Stimulated activated CD4-positive, alpha-beta T cell treated with anti-CD3 and anti-CD28 coated beads, Interleukin-1b, Interleukin-23, amount 100 ng/mL, for 48 hours (primary cell): ENCODE results near the gene PPP2R5D.
"Not testable (repeated sequence)": the region's sequence is repeated elsewhere in the genome, so short reads cannot be mapped to it uniquely, and the experiment has no call there.

Experiments
- DNase-seq: peaks from one replicate; pipeline ENCODE4 v3.0.0-alpha.2; 2020

PPP2R5D gene

DNA sequence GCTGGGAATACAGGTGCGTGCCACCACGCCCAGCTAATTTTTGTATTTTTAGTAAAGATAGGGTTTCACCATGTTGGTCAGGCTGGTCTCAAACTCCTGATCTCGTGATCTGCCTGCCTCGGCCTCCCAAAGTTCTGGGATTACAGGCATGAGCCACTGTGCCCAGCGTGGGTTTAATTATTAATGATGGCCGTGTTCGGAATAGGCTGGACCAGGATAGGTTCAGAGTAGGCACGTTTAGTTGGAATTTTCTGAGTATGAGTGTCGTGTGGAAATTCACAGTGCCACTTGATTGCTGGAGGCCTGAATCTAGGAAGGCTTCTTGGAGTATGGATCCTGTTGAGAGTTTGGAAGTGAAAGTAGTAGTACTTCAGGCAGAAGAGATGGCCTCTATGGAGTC, 13.8 kb downstream of the PPP2R5D start:
- not testable (repeated sequence) for DNase-seq

DNA sequence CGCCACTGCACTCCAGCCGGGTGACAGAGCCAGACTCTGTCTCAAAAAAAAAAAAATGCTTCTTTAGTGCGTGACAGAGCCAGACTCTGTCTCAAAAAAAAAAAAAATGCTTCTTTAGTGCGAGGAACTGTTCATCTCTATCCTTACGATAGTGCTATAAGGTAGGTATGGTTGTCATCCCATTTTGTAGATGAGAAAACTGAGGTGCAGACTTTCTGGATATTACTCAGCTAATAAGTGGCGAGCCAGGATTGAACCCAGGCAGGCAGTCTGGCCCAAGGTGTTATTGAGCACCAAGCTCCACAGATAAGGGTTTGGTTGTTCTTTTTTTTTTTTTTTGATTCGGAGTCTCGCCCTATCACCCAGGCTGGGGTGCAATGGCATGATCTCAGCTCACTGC, 17.5 kb downstream of the PPP2R5D start:
- DNase-seq, result no peak

DNA sequence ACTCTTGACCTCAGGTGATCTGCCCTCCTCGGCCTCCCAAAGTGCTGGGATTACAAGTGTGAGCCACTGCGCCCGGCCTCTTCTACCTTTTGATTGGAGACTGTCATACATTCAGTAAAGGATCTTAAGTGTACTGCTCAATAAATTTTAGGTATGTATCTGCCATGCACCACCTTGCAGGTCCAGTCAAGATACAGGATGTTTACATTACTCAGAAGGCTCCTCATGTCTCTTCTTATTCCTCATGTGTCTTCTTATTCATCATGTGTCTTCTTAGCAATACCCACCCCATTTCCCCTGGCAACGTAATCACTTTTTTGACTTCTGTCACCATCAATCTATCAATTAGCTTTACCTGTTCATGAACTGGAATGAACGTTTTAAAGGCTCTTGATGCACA, 21.5 kb downstream of the PPP2R5D start:
- DNase-seq, result no peak

DNA sequence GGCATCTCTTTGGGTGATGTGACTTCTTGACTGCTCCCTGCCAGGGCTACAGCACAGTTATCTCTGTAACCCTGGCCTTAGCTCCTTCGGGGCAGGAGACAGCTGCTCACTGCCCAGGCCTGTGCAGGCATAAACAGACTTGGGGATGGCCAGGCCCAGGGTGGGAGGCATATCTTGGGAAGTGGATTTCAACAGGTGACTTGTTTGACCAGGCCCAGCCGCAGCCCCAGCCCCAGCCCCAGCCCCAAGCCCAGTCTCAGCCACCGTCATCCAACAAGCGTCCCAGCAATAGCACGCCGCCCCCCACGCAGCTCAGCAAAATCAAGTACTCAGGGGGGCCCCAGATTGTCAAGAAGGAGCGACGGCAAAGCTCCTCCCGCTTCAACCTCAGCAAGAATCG, 21.9 kb downstream of the PPP2R5D start:
- no peak for DNase-seq

DNA sequence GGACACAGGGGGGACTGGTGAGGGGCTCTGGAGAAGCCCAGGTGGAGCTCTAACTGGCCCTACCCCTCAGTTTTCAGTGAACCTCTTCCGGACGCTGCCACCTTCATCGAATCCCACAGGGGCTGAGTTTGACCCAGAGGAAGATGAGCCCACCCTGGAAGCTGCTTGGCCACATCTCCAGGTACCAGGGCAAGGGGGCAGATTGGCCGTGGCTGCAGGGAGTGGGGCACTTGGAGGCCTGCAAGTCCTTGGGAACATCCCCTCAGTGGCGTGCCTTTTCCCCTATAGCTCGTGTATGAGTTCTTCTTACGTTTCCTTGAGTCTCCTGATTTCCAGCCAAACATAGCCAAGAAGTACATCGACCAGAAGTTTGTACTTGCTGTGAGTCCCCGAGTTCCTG, 22.8 kb downstream of the PPP2R5D start:
- DNase-seq, result no peak

DNA sequence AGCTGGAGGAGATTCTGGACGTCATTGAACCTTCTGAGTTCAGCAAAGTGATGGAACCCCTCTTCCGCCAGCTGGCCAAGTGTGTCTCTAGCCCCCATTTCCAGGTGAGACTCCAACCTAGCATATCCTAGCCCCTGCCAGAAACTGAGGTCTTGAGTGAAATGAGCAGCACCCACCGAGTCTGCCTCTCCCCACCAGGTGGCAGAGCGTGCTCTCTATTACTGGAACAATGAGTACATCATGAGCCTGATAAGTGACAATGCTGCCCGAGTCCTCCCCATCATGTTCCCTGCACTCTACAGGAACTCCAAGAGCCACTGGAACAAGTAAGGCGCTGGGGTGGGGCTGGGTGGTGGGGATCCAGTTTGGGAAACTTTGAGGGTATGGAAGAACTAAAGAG, 24.8 kb downstream of the PPP2R5D start:
- DNase-seq, result peak; percentile 30

DNA sequence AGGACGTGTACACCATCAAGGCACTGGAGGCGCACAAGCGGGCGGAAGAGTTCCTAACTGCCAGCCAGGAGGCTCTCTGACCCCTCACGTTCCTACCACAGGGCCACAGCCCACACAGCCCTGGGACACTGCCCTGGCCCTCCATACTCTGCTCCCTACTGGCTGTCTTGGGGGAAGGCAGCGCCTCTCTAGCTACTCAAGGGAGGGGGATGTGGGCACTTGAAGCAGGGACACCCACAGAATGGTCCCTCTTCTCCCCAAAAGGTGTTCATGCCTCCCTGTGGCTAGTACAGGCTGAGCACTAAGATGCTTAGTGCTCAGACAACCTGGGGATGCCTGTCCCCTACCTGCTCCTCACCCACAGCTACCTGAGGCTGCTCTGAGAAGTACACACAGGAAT, 26.8 kb downstream of the PPP2R5D start:
- DNase-seq, result no peak

DNA sequence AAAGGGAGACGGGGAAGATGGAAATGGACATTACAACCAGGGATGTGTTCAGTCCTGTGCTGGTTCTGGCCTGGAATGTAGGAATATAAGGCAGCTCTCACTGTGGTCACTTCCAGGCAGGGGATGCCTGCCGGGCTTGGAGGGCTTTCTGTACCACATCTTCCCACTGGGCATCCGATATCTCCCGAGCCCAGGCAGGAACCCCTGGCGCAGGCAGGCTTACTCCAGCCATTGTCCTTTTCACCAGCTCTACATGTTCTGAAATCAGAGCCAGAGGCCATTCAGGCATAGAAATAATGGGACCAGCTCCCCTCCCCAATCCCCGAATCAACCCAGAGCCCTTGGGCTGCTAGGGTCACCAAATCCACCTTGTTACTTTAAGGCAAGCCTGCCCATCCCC, 28.0 kb downstream of the PPP2R5D start:
- DNase-seq, result no peak

DNA sequence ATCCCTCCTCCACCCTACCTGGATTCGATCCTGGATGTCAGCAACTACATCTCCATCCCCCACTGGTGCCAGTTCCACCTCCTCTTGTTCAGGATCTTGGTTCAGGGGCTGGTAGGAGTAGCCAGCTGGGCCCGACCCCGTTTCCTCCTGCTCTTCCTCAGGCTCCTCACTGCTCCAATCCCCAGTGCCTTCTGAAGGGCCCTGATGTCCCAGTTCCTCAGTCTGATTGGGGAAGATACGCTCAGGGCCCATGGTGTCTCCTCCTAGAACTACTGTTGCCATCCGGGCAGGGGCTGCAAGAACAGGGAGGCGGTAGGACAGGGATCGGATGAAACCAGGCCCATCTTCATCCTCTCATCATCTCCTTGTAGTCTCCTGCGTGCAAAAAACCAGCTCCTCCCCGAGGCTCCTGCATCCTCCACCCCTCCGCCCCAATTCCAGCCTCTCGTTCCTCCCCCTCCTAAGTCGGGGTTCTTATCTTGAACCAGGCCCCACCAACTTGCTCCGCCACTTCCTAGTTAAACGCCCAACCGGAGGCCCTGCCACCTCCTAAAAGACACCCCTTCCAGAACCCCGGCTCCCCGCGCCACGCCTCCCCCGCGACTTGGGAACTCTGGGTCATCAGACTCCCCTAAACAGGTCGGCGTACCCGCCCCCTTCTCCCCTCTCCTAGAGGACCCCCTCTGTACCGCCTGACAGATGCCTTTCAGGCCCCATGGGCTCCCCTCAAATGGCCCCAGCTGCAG, 28.9 kb downstream of the PPP2R5D start:
- DNase-seq, result no peak

DNA sequence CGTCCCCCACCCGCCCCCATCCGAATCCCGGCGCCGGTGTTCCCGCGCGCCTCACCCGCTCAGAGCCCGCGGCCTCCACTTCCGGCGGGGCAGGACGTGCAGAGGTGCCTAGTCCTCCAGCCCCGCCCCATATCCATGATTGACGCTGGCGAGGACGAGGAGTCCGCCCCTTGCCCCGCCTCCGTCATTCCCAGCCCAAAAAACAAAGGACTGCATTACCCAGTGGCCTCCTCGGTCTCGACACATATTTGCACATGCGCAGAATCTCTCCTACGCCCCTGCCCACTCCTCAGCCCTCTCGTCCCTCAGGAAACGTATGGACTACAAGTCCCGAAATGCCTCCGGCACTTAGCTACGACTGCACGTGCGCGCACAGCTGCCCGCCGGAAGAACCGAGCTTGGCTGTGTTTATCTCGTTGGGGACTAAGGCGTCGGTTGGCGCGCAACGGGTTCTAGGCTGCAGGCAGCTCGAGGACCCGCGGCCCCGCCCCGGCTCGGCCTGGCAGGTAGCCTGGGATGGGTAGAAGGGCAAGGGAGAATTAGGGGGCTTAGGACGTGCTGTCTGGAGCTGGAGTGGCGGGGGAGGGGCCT, 29.6 kb downstream of the PPP2R5D start, which contains the start of the genes KLHDC3 and MEA1:
Gene KLHDC3 (plus strand): TSS at position 407 of the 591 bp plus-strand sequence. CDS start 2,944 bp downstream, outside the sequence.
Gene MEA1 (minus strand): TSS at position 104 of the 591 bp plus-strand sequence. CDS start 133 bp downstream, outside the sequence.
- DNase-seq, result peak; percentile 99

DNA sequence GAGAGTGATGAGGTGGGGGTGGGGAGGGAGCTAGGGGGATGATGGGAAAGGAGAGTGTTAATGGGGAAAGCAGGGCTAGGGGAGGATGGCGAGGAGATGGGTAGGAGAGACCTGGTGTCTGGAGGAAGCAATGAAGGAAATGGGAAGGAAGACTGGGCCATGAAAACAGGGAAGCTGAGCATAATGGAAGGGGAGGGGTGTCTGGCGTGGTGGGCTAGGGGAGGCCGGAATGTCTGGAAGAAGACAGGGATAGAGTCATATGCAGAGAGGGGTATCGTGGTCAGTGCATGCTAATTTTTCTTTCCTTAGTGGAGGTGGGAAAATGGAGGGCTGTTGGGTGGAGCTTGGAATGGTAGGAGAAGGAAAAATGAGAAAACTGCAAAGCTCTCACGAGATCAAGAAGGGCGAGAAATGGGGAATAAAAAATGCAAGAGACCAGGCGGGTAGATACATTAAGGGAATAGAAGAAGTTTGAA, 30.1 kb downstream of the PPP2R5D start:
- DNase-seq, result no peak

DNA sequence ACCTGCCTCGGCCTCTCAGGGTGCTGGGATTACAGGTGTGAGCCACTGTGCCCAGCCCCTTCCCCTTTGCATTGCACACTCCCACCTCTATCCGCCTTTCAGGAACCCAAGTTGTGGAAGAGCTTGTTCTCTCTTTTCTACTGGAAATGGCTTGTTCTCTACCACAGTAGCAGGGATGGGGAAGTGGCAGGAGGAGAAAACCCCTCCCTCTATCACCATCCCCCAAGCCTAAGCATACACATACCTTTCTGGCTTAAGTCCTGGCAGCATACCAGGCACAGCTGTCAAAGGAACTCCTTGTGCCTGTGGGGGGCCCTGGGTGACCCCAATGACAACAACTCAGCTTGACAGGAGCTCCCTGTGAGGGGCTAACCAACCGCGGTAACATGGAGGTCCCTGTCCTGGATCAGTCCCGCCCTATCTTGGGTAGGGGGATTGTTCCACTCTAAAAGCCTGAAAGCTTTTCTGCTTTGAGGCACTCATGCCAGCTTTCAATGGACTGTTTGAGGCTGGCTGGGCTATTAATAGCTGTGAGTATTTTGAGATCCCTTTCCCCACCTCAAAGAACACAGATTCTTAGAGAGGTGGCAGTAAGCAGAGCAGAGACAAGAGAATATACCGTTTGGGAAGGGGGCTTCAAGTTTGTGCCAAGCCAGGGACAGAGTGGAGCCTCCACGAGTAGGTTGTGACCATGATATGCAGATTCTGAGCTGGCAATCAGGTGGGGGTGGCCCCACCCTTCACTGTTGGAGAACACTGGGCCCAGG, 32.0 kb downstream of the PPP2R5D start:
- no peak for DNase-seq

DNA sequence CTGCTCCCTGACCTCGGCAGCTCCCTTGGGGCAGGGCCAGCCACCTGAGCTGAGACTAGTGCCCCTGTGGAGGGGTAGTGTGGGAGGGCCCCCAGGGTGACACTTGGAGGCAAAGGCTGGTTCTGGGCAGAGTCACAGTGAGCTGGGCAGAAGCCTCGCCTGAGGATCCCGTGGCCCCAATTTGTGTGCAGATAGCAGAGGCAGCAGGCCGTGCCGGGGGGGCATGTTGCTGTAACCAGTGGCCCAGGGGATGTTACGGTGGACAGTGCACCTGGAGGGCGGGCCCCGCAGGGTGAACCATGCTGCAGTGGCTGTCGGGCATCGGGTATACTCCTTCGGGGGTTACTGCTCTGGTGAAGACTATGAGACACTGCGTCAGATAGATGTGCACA, 32.6 kb downstream of the PPP2R5D start:
- no peak for DNase-seq

DNA sequence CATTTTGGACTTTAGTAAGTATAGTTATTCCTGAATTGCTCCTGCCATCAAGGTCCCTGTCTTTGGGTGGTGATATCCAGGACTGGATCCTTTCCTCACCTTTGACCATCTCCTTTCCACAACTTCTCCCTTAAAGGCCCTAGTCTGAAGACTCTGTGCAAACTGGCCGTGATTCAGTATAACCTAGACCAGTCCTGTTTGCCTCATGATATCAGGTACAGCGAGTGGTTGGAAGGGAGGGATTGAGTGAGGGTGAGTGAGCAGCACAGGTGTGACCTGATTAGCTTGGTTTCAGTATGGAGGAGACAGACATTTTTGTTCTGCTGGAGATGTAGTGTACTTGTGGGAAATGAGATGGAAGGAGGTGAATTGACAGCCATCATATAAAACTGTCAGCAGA, 34.8 kb downstream of the PPP2R5D start:
- no peak for DNase-seq

DNA sequence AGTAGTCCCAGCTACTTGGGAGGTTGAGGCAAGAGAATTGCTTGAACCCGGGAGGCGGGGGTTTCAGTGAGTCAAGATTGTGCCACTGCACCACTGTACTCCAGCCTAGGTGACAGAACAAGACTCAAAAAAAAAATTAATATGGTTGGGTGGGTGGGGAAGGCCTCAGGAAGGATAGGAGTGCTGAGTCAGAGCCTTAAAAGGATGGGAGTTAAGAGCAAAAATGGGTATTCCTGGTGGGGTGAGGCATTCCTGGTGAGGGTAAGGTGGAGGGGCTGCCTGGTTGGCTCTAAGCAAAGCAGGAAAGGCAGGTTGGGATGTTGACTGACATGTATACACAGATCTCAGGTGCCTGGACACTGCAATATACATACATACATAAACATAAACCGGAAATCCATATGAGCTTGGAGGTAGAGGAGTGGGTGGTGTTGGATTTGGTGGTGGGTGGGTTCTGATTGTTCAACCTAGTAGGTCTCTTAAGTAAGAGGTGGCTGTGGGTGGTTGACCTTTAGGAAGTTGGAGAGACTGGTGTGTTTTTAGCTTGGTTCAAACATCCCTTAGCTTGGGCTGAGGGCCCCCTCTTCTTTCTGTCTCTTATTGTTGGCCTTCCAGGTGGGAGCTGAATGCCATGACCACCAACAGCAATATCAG, 35.8 kb downstream of the PPP2R5D start:
- no peak for DNase-seq

DNA sequence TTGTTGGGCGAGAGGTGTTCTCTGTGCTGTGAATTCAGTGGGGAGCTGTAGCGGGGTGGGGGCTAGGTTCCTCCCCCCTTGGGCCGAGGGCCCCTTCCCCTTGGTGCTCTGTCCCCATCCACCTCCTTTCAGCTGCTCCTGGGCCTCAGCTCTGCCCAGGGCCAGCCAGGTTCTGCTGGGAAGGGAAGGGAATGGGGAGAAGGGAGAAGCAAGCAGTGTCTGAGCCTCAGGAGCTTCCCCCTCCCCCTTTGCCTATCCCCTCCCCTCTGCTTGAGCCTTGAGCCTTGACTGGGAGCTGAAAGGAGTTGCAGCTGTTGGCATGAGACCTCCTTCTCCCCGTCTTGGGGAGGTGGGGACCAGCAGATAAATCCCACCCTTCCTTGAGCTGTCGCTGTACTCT, 36.5 kb downstream of the PPP2R5D start:
- DNase-seq, result no peak

DNA sequence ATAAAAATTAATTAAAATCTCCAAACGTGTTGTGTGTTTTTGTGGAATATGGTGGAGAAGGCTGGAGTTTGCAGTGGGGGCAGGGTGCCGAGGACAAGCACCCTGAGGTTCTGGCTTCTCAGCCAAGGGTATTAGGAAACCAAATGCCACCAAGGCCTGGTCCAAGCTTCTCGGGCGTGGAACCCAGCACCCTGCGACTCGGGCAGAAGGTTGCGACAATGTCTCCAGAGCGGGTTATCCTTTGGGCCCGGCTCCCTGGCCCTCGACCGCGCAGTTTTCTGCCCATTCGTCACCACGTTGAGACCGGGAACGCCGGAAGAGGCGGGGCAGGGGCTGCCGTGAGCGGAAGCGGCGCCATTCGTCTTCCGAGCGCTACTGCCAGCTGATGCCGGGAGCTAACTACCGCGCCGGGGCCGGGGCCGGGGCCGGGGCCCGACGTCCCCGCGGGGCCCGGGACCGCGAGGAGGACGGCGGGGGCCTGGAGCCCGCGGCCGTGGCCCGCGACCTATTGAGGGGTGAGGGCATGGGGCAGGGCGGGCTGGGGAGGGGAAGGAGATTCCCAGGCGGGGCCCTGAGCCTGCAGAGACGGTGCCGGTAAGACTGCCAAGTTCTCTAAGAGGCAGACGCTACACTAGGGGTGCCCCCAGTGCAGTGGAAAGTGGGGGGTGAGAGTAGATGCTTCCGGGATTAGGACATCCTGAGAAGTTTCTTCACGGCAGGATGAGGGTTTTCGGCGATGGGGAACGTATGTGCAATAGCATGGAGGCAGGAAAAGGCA, 37.1 kb downstream of the PPP2R5D start, which contains the start of gene RRP36:
Gene RRP36 (plus strand): TSS at position 354 of the 778 bp plus-strand sequence. CDS start 32 bp downstream, at position 386.
- DNase-seq, result peak; percentile 65

DNA sequence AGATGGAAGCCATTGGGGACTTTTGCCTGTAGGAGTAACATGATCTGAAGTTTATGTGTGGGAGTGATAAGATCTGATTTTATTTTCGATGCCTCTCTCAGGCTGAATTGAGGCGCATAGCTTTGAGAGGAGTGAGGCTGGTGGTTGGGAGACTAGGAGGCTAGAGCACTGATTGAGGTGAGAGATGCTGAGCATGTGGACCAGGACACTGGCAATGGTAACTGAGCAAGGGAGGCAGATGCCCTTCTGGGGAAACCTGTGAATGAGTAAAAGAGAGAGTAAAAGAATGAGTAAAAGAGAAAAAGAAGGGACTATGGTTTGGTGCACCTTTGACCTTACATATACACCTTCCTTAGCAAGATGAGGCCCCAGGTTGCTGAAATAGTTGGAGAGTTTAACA, 40.1 kb downstream of the PPP2R5D start:
- DNase-seq, result no peak

DNA sequence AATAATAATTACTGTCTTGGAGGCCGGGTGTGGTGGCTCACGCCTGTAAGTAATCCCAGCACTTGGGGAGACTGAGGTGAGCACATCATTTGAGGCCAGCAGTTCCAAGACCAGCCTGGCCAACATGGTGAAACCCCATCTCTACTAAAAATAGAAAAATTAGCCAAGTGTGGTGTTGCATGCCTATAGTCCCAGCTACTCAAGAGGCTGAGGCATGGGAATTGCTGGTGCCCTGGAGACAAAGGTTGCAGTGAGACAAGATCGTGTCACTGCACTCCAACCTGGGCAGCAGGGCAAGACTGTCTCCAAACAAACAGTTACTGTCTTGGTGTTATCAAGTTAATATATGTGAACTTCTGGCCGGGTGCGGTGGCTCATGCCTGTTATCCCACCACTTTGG, 42.0 kb downstream of the PPP2R5D start:
- no peak for DNase-seq

DNA sequence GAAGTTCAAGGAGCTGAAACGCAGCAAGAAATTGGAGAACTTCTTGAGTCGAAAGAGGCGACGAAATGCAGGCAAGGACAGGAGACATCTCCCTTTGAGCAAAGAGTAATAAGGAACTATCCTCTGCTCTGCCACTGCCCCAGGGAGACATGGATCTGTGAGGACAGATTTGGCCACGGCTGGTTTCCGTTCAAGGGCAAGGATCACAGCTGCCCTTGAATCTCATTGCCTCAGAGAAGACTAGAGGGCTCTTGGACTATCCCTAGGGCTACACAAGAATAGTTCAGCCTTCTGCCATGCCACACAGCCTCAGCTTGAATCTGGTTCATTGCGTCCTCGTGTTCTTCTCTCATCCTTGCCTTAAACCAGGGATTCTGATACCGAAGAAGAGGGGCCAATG, 44.8 kb downstream of the PPP2R5D start:
- DNase-seq, result no peak

DNA sequence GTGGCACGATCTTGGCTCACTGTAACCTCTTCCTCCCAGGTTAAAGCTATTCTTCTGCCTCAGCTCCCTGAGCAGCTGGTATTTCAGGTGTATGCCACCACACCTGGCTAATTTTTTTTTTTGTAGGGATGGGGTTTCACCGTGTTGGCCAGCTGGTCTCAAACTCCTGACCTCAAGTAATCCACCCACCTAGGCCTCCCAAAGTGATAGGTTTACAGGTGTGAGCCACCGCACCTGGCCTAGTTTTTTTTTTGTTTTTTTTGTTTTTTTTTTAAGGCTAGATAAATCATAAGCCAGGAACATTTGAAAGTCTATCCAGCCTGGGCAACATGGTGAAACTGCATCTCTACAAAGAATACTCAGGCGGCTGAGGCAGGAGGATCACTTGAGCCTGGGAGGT, 48.0 kb downstream of the PPP2R5D start:
- no peak for DNase-seq

DNA sequence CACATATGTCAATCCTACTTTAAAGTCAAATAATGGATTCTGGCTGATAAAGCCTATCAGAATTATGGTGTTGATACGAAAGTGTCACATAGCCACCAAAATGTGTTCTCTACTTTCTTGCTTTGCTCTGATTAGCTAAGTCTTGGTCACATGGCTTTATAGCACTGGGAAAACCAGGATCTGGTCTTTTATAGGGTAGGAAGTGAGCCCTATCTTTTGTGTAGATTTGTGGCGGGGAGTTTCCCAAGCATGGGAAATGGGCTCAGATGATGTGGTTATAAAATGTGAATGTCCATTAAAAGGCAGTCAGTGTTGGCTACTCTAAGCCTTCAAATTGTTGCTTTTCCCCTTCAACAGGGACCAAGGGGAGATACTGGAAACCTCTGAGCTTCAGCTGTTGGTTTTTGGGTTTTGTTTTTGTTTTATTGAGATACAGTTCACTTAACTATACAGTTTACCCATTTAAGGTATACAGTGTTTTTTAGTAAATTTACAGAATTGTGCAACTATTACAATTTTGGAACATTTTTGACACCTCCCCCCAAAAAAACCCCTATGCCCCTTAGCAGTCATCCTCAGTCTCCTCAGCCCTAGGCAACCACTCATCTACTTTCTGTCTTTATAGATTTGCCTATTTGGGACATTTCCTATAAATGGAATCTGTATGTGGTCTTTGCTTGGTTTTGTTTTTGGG, 49.3 kb downstream of the PPP2R5D start:
- no peak for DNase-seq
